ENCODE data around the gene TLE6.

DNA sequence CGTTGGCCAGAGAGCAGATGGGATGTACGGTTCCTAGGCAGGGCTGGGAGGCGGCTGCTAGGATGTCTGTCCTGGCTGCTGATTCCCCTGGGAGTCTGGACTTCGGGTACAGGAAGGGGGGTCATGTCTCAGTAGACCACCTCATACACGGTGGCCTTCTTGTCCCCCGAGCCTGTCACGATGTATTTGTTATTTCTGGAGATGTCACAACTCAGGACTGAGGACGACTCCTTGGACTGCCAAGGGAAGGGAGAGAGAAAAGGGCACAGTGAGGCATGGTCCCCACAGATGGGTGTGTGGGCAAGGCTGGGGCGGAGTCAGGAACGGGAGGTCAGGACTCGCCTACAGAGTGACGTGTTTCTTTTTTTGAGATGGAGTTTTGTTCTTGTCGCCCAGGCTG, 20.4 kb downstream of the TLE6 start:
- TF ChIP-seq, protein P1, sequence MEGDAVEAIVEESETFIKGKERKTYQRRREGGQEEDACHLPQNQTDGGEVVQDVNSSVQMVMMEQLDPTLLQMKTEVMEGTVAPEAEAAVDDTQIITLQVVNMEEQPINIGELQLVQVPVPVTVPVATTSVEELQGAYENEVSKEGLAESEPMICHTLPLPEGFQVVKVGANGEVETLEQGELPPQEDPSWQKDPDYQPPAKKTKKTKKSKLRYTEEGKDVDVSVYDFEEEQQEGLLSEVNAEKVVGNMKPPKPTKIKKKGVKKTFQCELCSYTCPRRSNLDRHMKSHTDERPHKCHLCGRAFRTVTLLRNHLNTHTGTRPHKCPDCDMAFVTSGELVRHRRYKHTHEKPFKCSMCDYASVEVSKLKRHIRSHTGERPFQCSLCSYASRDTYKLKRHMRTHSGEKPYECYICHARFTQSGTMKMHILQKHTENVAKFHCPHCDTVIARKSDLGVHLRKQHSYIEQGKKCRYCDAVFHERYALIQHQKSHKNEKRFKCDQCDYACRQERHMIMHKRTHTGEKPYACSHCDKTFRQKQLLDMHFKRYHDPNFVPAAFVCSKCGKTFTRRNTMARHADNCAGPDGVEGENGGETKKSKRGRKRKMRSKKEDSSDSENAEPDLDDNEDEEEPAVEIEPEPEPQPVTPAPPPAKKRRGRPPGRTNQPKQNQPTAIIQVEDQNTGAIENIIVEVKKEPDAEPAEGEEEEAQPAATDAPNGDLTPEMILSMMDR (IDR thresholded peaks at IDR 0.05; ENCODE audit: poor library complexity, severe bottlenecking) = no peak
- no peak for TF ChIP-seq RAD21 (conservative IDR thresholded peaks at IDR 0.05)
- TF ChIP-seq EZH2 (IDR thresholded peaks at IDR 0.05; ENCODE audit: borderline replicate concordance, insufficient read depth, low read length, poor library complexity, severe bottlenecking) = no peak
